Thyroid gland (tissue), 4 donors: Measurements from ENCODE around the gene KBTBD12. TPM values are rescaled to one million over a fixed set of nuclear protein-coding genes. Genes with fewer than 3 reads are reported as not detected.

Experiments used
- DNase-seq, 2 donors: peaks; one replicate each; pipeline ENCODE4 v3.0.0-alpha.2; 2019
- H3K27ac ChIP-seq, 3 donors: fragments of 200-600 bp; sonication (generic); 1 replicate in 2 of 3; 2 replicates in 1 of 3; pipeline ENCODE4 v1.5.1; 2016 to 2019; ENCODE audit warnings: mild to moderate bottlenecking in 1 of 3, moderate library complexity in 1 of 3
- H3K27me3 ChIP-seq: fragments of 200-600 bp; sonication (generic); one replicate; pipeline ENCODE4 v1.5.1; 2019
- H3K36me3 ChIP-seq, 2 donors: fragments of 200-600 bp; sonication (generic); one replicate each; pipeline ENCODE4 v1.5.1; 2016 to 2019
- H3K4me1 ChIP-seq, 2 donors: fragments of 200-600 bp; sonication (generic); one replicate each; pipeline ENCODE4 v1.5.1; 2017 to 2019
- H3K4me3 ChIP-seq, 3 donors: fragments of 200-600 bp; sonication (generic); replicated peaks in 1 of 3; 1 replicate in 2 of 3; 2 replicates in 1 of 3; pipeline ENCODE4 v1.5.1; 2016; ENCODE audit warnings: mild to moderate bottlenecking in 1 of 3
- H3K9me3 ChIP-seq: fragments of 200-600 bp; sonication (generic); one replicate; pipeline ENCODE4 v1.5.1; 2017
- POLR2A ChIP-seq, 2 donors: fragments of 450-650 bp; IDR thresholded peaks; one replicate each; pipeline ENCODE4 v1.6.1; 2017; ENCODE audit warnings: antibody characterized with exemption in 2 of 2, mild to moderate bottlenecking in 2 of 2, moderate library complexity in 1 of 2
- WGBS, 2 donors: methylation state at CpG; one replicate each; pipeline ENCODE4 v1.1.5; 2017; 5-methylcytosine and 5-hydroxymethylcytosine counted together
- intact Hi-C: fragments of 100-400 bp; cut with DNase I; formaldehyde crosslinking; loops from one replicate; pipeline ENCODE4 v1.15.1; 2023
- total RNA-seq, 4 donors: library from RNA; depleted of rRNA; stranded (reverse); fragments of >200 nt; gene quantifications; one replicate each; pipeline ENCODE4 v1.2.3, GENCODE V29; 2016
- TF ChIP-seq, protein P1 (sequence below), 6 experiments: fragments of 200-600 bp in 3 of 6; fragments of 450-650 bp in 3 of 6; sonication (generic) in 3 of 6; IDR thresholded peaks; one replicate each; pipeline ENCODE4 v1.5.1; 2016 to 2019; ENCODE audit warnings: antibody characterized with exemption in 6 of 6, mild to moderate bottlenecking in 2 of 6, inconsistent platforms in 1 of 6, moderate library complexity in 1 of 6

The KBTBD12 gene, protein sequence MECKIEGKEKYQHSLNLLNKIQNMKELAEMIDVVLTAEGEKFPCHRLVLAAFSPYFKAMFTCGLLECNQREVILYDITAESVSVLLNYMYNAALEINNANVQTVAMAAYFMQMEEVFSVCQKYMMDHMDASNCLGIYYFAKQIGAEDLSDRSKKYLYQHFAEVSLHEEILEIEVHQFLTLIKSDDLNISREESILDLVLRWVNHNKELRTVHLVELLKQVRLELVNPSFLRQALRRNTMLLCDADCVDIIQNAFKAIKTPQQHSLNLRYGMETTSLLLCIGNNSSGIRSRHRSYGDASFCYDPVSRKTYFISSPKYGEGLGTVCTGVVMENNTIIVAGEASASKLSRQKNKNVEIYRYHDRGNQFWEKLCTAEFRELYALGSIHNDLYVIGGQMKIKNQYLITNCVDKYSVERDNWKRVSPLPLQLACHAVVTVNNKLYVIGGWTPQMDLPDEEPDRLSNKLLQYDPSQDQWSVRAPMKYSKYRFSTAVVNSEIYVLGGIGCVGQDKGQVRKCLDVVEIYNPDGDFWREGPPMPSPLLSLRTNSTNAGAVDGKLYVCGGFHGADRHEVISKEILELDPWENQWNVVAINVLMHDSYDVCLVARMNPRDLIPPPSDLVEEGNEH
- 1 to 10 TPM in 1 of 4 donors, not detected in 3; 1.5 TPM for total RNA-seq

DNA sequence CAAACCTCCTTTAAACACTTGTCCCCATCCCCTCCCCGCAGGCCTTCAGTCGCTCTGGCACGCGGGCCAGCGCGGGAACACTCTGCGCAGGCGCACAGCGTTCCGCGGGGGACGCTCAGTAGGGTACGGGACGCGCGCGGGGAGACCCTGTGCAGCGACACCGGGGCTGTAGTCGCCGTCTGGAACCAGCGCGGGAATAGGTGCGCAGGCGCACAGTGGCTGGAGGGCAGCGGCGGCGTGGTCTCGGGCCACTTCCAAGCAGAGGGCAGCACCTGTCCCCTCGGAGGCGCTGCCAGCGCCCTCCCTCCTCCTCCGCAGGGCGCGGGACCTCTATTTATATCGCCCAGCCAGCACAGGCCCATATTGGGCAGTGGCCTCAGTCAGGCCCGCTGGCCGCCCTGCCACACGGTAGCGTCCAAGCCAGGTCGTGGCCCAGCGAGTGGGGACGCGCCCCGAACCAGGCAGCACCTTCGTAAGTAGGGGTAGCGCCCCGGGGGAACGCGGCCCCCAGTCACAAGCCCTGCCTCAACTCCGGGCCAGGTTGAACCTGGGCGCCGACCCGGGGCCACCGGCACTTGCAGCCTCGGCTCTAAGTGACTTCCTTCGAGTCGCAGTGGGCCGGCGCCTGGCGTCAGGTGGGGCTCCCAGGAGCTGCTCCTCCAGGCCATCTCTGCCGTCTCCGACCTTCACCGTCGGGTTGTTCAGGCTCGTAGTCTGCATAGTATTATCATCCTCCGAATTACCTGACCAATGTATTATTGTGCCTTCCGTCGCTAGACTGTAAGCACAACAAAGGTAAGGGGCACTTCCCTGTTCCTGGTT is at the start of gene KBTBD12:
Gene KBTBD12 (plus strand): TSS at position 118 of the 822 bp plus-strand sequence. CDS start 7,830 bp downstream, outside the sequence.
- Histone ChIP-seq H3K27me3 (no peaks in the 10 kb centered on the region), H3K4me1 (peaks cover 8 to 14% of the 10 kb centered on the region in 2 donors), H3K36me3 (no peaks in the 10 kb centered on the region), H3K4me3 (peak within 1 kb of the TSS in 2 of 3 donors; percentile 17 to 32), H3K27ac (no peak within 1 kb of the TSS), H3K9me3 (no peaks in the 10 kb centered on the region)
- 13 to 23% methylated on average over 25 to 32 of the region's 69 CpGs for WGBS, 2 donors
- TF ChIP-seq, protein P1, sequence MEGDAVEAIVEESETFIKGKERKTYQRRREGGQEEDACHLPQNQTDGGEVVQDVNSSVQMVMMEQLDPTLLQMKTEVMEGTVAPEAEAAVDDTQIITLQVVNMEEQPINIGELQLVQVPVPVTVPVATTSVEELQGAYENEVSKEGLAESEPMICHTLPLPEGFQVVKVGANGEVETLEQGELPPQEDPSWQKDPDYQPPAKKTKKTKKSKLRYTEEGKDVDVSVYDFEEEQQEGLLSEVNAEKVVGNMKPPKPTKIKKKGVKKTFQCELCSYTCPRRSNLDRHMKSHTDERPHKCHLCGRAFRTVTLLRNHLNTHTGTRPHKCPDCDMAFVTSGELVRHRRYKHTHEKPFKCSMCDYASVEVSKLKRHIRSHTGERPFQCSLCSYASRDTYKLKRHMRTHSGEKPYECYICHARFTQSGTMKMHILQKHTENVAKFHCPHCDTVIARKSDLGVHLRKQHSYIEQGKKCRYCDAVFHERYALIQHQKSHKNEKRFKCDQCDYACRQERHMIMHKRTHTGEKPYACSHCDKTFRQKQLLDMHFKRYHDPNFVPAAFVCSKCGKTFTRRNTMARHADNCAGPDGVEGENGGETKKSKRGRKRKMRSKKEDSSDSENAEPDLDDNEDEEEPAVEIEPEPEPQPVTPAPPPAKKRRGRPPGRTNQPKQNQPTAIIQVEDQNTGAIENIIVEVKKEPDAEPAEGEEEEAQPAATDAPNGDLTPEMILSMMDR (IDR thresholded peaks at IDR 0.05): no peak
- TF ChIP-seq POLR2A (IDR thresholded peaks at IDR 0.05): no peak
- peak; percentile 20 to 24 for DNase-seq
- intact Hi-C loops: no loop called here

DNA sequence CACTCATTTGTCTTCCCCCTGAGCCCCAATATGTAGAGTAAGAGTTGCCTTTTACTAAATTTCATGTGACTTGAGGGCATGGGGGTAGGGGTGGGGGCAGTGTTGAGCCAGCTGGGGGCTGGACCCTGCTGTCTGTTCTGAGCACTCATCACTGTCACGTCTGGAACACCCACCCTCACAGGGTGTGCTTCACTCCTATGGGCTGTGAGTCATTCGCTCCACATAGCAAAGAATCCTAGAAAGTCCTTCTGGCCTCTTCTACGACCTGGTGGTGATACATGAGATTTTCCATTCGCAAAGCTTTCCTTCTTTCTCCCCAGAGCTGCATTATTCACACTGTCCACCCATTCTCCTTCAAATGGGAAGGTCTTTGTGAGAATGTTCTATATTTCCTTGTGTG is 49.1 kb upstream of the KBTBD12 start:
- no peak for DNase-seq
- Histone ChIP-seq H3K4me1 (no peaks in the 10 kb centered on the region), H3K4me3 (no peak overlapping the region), H3K27me3 (no peaks in the 10 kb centered on the region), H3K9me3 (no peaks in the 10 kb centered on the region), H3K27ac (no peak overlapping the region), H3K36me3 (no peaks in the 10 kb centered on the region)
- WGBS, 2 donors: 80% methylated on average over 4 of the region's 4 CpGs
- intact Hi-C loops: no loop called here
- TF ChIP-seq POLR2A (IDR thresholded peaks at IDR 0.05): no peak
- TF ChIP-seq, protein P1 (IDR thresholded peaks at IDR 0.05): no peak

DNA sequence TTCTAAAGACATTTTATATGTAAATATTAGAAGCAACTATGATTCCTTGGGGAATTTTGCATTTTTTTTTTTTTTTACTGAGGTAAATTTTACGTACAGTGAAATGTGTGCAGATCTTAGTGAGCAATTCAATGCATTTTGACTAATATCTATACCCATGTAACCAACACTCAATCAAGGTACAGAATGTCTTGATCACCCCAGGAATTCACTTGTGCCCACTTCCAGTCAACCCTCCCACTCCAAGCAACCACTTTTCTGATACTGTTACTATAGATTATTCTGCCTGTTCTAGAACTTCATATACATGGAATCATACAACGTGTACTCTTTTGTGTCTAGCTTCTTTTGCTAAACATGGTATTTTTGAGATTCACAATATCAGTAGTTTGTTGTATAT is 47.6 kb upstream of the KBTBD12 start:
- Histone ChIP-seq H3K27me3 (no peaks in the 10 kb centered on the region), H3K4me3 (no peak overlapping the region), H3K4me1 (no peaks in the 10 kb centered on the region), H3K36me3 (no peaks in the 10 kb centered on the region), H3K27ac (no peak overlapping the region), H3K9me3 (no peaks in the 10 kb centered on the region)
- 85 to 89% methylated on average over 2 of the region's 2 CpGs for WGBS, 2 donors
- DNase-seq: no peak
- no peak for TF ChIP-seq POLR2A (IDR thresholded peaks at IDR 0.05)
- TF ChIP-seq, protein P1 (IDR thresholded peaks at IDR 0.05): no peak
- intact Hi-C loops: no loop called here

DNA sequence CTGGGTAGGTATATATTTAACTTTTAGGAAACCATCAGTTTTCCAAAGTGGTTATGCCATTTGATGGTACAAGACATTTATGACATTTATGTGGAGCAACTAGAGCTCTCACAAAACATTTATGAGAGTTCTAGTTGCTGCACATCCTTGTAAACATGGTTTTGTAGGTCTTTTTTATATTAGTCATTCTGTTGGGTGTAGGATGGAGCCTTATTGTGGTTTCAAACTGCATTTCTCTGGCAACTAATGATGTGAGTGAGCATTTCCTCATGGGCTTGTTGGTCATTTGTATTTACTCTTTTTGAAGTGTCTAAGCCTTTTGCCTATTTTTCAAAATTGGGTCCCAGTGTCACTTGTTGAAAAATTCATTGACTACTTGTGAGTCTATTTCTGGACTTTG is 47.0 kb upstream of the KBTBD12 start:
- no peaks in the 10 kb centered on the region for H3K4me1 ChIP-seq
- no peaks in the 10 kb centered on the region for H3K36me3 ChIP-seq
- no peak overlapping the region for H3K4me3 ChIP-seq
- no peaks in the 10 kb centered on the region for H3K9me3 ChIP-seq
- no peaks in the 10 kb centered on the region for H3K27me3 ChIP-seq
- no peak for DNase-seq
- intact Hi-C loops: no loop called here
- TF ChIP-seq, protein P1 (IDR thresholded peaks at IDR 0.05): no peak
- TF ChIP-seq POLR2A (IDR thresholded peaks at IDR 0.05): no peak
- H3K27ac ChIP-seq: no peak overlapping the region
